Skeletal muscle tissue (tissue), 4 donors: ENCODE results near the gene TMC8. TPM values are rescaled to one million over a fixed set of nuclear protein-coding genes. Genes with fewer than 3 reads are reported as not detected.
"Not testable (repeated sequence)": the region's sequence is repeated elsewhere in the genome, so short reads cannot be mapped to it uniquely, and the experiment has no call there.

Source experiments
- H3K27ac ChIP-seq: one replicate; pipeline ENCODE4 v1.7.0; 2013; ENCODE audit warnings: mild to moderate bottlenecking, low read depth, low read length, inconsistent platforms
- H3K27me3 ChIP-seq, 3 donors: one replicate each; pipeline ENCODE4 v1.7.0; 2013; ENCODE audit warnings: low read length in 3 of 3; ENCODE audit not compliant: control insufficient read depth in 3 of 3, insufficient read depth in 3 of 3
- H3K36me3 ChIP-seq, 3 donors: one replicate each; pipeline ENCODE4 v1.7.0; 2013; ENCODE audit warnings: low read length in 3 of 3; ENCODE audit not compliant: control insufficient read depth in 3 of 3, insufficient read depth in 3 of 3
- H3K4me1 ChIP-seq, 3 donors: one replicate each; pipeline ENCODE4 v1.7.0; 2013; ENCODE audit warnings: low read length in 3 of 3, mild to moderate bottlenecking in 3 of 3; ENCODE audit not compliant: control insufficient read depth in 3 of 3, insufficient read depth in 3 of 3
- H3K4me3 ChIP-seq, 3 donors: one replicate each; pipeline ENCODE4 v1.7.0; 2013; ENCODE audit warnings: low read length in 3 of 3
- H3K9ac ChIP-seq, 3 donors: one replicate each; pipeline ENCODE4 v1.7.0; 2013; ENCODE audit warnings: low read length in 3 of 3, mild to moderate bottlenecking in 3 of 3, moderate library complexity in 2 of 3, low read depth in 1 of 3
- H3K9me3 ChIP-seq, 3 donors: one replicate each; pipeline ENCODE4 v1.7.0; 2013; ENCODE audit warnings: low read length in 3 of 3; ENCODE audit not compliant: control insufficient read depth in 3 of 3
- total RNA-seq: library from RNA; depleted of rRNA; stranded (reverse); fragments of >200 nt; gene quantifications from one replicate; pipeline ENCODE4 v1.2.3, GENCODE V29; 2014
- donor health status: Osteomylitis.

The TMC8 gene
- total RNA-seq, 1 donor from 2014 or later, result 7.8 TPM

GRCh38 chr17:78133971-78134898, 3.7 kb downstream of the TMC8 start:
- Histone ChIP-seq H3K9me3 (no peaks in the 10 kb centered on the region), H3K27me3 (peaks cover 21 to 32% (median 24%) of the 10 kb centered on the region in 3 donors), H3K4me3 (peak overlapping the region in 1 of 3 donors; percentile 13), H3K27ac (no peak overlapping the region), H3K36me3 (no peaks in the 10 kb centered on the region), H3K4me1 (peaks cover 6 to 29% (median 12%) of the 10 kb centered on the region in 3 donors), H3K9ac (no peak overlapping the region)

- Histone ChIP-seq H3K27ac (no peak overlapping the region), H3K4me3 (no peak overlapping the region), H3K9ac (no peak overlapping the region), H3K27me3 (peaks cover 21 to 26% (median 24%) of the 10 kb centered on the region in 3 donors), H3K36me3 (no peaks in the 10 kb centered on the region), H3K9me3 (no peaks in the 10 kb centered on the region), H3K4me1 (peaks cover 0 to 23% (median 8%) of the 10 kb centered on the region in 3 donors)
Observed at GRCh38 chr17:78134899-78135385, 4.4 kb downstream of the TMC8 start.

- H3K9me3 ChIP-seq, result no peaks in the 10 kb centered on the region
- no peak overlapping the region for H3K4me3 ChIP-seq
- H3K9ac ChIP-seq, result no peak overlapping the region
- H3K27ac ChIP-seq, result no peak overlapping the region
- peaks cover 0 to 25% (median 12%) of the 10 kb centered on the region in 3 donors for H3K4me1 ChIP-seq
- H3K27me3 ChIP-seq, result peaks cover 15 to 18% (median 16%) of the 10 kb centered on the region in 3 donors
- no peaks in the 10 kb centered on the region for H3K36me3 ChIP-seq
Observed at GRCh38 chr17:78135858-78136500, 5.4 kb downstream of the TMC8 start.

GRCh38 chr17:78137392-78138203, 7.0 kb downstream of the TMC8 start:
- H3K9me3 ChIP-seq, result no peaks in the 10 kb centered on the region
- H3K4me1 ChIP-seq, result peaks cover 5 to 25% (median 12%) of the 10 kb centered on the region in 3 donors
- H3K9ac ChIP-seq, result no peak overlapping the region
- H3K36me3 ChIP-seq, result no peaks in the 10 kb centered on the region
- no peak overlapping the region for H3K27ac ChIP-seq
- H3K4me3 ChIP-seq, result no peak overlapping the region
- peaks cover 9 to 14% (median 10%) of the 10 kb centered on the region in 3 donors for H3K27me3 ChIP-seq

GRCh38 chr17:78138204-78139060, 7.9 kb downstream of the TMC8 start:
- no peaks in the 10 kb centered on the region for H3K9me3 ChIP-seq
- H3K36me3 ChIP-seq, result no peaks in the 10 kb centered on the region
- H3K27me3 ChIP-seq, result peaks cover 9 to 10% (median 10%) of the 10 kb centered on the region in 3 donors
- no peak overlapping the region for H3K9ac ChIP-seq
- H3K27ac ChIP-seq, result no peak overlapping the region
- H3K4me1 ChIP-seq, result peaks cover 5 to 24% (median 12%) of the 10 kb centered on the region in 3 donors
- H3K4me3 ChIP-seq, result no peak overlapping the region

GRCh38 chr17:78139861-78140168, 9.2 kb downstream of the TMC8 start:
- H3K9ac ChIP-seq, H3K4me3 ChIP-seq, H3K9me3 ChIP-seq, H3K36me3 ChIP-seq, H3K27me3 ChIP-seq, H3K27ac ChIP-seq: not testable (repeated sequence)
- peaks cover 16 to 30% (median 21%) of the 10 kb centered on the region in 3 donors for H3K4me1 ChIP-seq

- H3K9ac ChIP-seq, result peak overlapping the region in 2 of 3 donors; percentile 38 to 40
- no peaks in the 10 kb centered on the region for H3K27me3 ChIP-seq
- H3K27ac ChIP-seq, result no peak overlapping the region
- peaks cover 22 to 36% (median 27%) of the 10 kb centered on the region in 3 donors for H3K4me1 ChIP-seq
- H3K9me3 ChIP-seq, result no peaks in the 10 kb centered on the region
- H3K4me3 ChIP-seq, result peak overlapping the region in 1 of 3 donors; percentile 35
- no peaks in the 10 kb centered on the region for H3K36me3 ChIP-seq
Observed at GRCh38 chr17:78140169-78141051, 9.8 kb downstream of the TMC8 start.

GRCh38 chr17:78141437-78142118, 11.0 kb downstream of the TMC8 start:
- Histone ChIP-seq H3K4me3 (no peak overlapping the region), H3K27me3 (peaks cover 0 to 1% (median 0%) of the 10 kb centered on the region in 3 donors), H3K27ac (no peak overlapping the region), H3K9ac (no peak overlapping the region), H3K4me1 (peaks cover 24 to 39% (median 28%) of the 10 kb centered on the region in 3 donors), H3K36me3 (no peaks in the 10 kb centered on the region), H3K9me3 (no peaks in the 10 kb centered on the region)
